GM18511 (cell line): Measurements from ENCODE around the gene CHST12.
"Not testable (repeated sequence)": the region's sequence is repeated elsewhere in the genome, so short reads cannot be mapped to it uniquely, and the experiment has no call there.

Experiments
- ATAC-seq: cut with Tn5 transposase; IDR thresholded peaks from one replicate; pipeline ENCODE4 v1.9.1; 2021; ENCODE audit warnings: mild to moderate bottlenecking, moderate library complexity; ENCODE audit not compliant: unreplicated experiment

Gene CHST12

GRCh38 chr7:2377492-2377891 lies 25.9 kb upstream of the CHST12 start:
- not testable (repeated sequence) for ATAC-seq

DNA sequence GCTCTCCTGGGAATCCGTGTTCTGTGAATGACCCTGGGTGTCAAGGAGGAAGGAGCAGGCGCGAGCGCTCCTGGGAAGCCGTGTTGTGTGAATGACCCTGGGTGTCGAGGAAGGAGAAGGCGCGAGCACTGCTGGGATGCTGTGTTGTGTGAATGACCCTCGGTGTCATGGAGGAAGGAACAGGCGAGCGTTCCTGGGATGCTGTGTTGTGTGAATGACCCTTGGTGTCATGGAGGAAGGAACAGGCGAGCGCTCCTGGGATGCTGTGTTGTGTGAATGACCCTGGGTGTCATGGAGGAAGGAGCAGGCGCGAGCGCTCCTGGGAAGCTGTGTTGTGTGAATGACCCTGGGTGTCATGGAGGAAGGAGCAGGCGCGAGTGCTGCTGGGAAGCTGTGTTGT lies 25.3 kb upstream of the CHST12 start:
- not testable (repeated sequence) for ATAC-seq

- ATAC-seq: no peak
Observed at GRCh38 chr7:2379161-2379560, 24.2 kb upstream of the CHST12 start.

DNA sequence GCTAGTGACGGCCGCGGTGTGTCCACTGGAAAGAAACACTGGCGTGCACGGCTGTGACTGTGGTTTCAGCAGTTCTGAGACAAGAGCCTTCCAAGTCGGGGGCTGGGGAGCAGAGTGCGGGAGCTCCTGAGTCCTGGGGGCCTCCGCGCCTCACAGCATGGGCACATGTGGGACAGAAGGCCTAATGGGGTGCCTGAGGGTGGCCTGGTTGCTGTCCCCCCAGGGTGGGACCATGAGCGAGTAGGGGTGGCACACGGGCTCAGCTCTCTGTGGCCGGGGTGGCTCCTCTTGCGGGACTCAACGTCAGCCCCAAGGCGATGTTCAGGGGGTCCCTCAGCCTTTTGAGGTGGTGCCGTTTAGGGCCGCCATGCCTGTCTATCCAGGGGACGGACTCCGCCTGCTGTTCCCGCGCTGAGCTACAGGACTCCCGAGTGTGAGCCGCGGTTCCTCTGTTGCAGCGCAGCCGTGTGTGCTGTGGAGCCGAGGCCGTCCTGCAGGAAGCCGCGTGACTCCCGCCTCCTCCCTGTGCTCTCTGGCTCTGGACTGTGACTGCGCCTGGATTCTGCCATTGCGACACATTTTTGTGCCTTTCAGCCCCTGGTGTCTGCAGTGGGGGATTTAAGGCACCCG lies 23.5 kb upstream of the CHST12 start:
- no peak for ATAC-seq

- no peak for ATAC-seq
Observed at GRCh38 chr7:2380461-2380860, 22.9 kb upstream of the CHST12 start.

DNA sequence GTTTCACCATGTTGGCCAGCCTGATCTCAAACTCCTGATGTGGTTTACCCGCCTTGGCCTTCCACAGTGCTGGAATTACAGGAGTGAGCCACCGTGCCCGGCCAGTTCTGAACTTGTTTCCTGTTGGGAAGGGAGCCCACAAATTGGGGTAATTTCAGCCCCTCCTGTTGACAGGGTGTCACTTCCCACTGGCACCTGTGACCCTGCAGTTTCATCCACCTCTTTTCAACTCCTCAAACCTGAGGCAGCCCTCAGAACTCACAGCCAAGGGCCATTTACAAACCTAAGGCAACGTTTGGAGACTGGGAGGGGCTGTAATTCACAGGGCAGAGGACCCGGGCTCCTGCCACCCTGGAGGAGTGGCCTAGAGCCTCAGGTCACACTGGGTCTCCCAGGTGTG lies 22.2 kb upstream of the CHST12 start:
- ATAC-seq: no peak

- no peak for ATAC-seq
Observed at GRCh38 chr7:2381881-2382509, 21.4 kb upstream of the CHST12 start.

GRCh38 chr7:2383543-2384274 lies 19.7 kb upstream of the CHST12 start:
- no peak for ATAC-seq

DNA sequence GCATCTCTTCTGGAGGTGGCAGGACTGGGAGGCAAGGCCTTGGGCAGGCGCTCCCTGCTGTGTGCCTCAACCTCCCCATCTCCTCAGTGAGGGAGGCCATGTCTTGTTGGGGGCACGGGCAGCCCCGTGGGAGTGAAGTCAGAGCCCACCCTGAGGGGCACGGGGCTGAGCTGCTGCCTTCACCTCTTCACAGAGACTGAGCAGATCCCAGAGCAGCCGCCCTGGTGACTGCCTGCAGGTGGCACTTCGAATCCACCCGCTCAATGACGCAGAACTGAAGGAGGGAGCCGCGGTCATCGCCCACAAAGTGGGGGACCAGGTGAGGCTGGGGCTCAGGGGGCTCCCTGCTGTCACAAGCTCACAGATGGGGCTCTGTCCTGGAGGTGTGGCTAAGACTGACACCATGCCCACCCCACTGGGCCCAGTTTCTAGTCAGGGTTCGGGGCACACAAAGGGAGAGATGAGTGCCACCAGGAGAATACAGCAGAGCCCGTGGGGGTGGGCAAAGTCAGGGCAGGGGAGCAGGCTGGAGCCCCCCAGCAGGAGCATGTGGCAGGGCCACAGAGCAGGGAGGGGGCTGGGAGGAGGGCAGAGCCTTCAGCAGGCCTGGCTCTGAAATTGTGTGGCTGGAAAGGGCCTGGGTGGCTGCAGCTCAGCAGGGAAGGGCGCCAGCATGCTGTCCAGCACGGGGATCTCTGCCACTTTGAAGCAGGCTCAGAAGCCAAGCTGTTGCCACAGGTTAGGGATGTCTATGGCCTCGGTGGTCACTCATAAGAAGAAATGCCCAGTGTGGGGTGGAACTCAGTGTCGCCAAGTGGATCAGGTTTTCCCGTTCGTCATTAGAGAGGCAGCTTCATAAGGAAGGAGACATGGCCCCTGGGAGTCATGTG lies 18.8 kb upstream of the CHST12 start:
- no peak for ATAC-seq

GRCh38 chr7:2386122-2386521 lies 17.3 kb upstream of the CHST12 start:
- ATAC-seq: not testable (repeated sequence)

DNA sequence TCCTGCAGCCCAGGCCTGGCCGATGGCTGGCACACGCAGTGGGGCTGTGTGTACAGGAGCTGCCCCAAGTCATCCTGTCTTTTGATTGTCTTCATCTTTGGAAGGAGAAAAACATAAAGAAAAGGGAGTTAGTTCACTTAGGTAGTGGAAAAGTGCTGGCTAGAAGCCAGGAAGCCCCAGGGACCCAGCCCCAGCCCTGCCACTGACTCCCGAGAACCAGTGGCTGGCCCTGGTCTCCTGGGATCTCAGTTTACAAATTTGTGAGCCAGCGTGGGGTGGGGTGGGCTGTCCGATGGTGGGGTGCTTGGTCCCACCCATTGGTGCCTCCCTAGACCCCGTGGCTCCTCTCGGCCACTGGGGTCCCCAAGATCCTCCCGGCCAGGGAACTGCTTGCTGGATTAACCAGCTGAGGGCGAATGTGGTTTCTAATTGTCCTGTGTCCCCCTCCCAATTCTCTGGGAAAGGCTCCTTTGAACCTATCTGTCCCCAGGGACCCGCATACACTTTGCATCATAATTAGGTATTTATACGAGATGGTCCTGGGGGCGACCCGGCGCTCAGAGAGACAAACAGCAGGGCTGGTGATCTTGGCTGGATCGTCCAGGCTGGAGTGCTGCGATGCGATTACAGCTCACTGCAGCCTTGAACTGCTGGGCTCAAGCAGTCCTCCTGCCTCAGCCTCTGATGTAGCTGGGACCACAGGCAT lies 16.3 kb upstream of the CHST12 start:
- no peak for ATAC-seq

DNA sequence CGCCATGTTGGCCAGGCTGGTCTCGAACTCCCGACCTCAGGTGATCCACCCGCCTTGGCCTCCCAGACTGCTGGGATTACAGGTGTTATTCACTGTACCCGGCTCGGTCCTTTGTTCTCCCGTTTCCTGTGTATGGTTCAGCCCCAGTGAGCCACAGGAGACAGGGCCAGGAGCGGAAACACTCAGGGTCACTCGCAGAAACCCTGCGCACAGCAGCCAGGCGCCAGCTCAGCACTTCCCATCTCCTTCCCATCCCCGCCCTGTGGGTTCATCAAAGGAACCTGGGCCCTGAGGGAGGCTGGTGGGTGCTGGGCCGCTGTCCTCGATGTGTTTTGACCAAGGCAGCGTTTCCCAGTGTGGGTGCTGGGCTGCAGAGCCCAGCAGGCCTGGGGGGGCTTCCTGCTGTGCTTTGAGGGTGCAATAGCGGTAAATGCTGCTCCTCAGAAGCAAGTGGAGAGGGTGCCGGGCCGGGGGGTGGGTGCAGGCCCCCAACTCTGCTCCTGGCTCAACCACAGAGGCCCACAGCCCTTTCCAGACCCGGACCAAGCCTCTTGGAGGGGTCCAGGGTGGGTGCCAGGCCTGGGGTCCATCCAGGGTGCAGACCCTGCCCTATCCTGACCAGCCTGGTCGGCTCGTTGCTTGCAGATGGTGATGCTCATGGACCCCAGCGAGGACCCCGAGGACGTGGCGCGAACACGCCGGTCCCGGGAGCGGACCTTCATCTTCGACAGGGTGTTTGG lies 15.3 kb upstream of the CHST12 start:
- no peak for ATAC-seq

GRCh38 chr7:2388637-2388954 lies 14.8 kb upstream of the CHST12 start:
- ATAC-seq: no peak

DNA sequence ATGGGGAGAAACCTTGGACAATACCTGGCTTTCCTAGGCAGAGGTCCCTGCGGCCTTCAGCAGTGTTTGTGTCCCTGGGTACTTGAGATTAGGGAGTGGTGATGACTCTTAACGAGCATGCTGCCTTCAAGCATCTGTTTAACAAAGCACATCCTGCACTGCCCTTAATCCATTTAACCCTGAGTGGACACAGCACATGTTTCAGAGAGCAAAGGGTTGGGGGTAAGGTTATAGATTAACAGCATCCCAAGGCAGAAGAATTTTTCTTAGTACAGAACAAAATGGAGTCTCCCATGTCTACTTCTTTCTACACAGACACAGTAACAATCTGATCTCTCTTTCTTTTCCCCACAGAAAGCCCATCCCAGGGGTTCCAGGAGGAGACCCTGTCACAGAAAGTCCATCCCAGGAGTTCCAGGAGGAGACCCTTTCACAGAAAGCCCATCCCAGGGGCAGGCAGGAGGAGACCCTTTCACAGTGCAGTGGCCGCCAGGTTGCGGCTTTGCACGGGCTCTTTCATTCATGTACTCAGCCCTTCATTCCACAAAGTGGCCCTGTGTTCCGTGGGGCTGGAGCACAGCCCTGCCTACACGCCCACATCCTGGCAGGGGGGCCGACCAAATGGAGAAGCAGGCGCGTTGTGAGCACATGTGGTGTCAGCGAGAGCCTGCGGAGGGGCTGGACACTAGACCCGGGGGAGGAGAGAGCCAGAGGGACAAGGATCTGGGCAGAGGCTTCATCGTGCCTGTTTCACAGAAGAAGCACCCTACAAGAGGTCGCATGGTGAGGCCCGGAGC lies 13.2 kb upstream of the CHST12 start:
- ATAC-seq: not testable (repeated sequence)

DNA sequence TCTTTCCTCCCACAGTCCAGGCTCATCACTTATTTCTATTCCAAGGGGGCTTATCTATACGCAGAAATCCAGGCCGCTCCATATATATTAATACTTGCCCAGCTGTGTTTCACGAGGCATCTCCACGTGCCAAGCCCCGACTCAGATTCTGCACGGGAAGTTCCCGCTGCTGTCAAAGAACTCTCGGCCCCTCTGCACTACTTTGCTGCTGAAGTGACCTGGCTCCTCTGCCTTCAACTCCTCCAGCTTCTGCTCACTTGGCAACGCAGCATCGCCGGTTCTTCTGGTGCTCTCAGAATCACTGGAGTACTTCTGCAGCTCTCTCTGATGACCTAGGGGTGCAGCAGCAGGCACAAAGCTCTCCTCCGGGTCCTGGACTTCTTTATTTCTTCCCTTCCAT lies 9.7 kb upstream of the CHST12 start:
- no peak for ATAC-seq

DNA sequence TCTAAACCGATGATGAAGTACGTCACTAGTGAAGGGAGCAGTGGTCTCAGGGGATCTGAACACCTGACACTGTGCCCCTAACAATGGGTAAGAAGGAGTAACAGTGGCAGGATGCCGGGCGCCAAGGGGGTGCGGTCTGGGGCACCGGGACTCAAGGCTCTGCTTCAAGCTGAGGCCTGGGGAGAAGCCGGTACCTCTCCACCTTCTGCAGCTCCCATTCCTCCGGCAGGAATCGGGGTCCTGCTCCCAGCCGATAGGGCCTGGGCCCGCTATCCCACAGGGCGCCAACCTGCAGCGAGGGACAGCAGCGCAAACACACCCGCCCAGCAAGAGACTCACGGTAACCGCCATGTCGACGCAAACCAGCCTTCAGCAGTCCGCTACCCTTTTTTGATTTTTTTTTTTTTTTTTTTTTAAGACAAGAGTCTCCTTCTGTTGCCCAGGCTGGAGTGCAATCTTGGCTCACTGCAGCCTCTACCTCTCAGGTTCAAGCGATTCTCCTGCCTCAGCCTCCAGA lies 8.8 kb upstream of the CHST12 start:
- no peak for ATAC-seq

DNA sequence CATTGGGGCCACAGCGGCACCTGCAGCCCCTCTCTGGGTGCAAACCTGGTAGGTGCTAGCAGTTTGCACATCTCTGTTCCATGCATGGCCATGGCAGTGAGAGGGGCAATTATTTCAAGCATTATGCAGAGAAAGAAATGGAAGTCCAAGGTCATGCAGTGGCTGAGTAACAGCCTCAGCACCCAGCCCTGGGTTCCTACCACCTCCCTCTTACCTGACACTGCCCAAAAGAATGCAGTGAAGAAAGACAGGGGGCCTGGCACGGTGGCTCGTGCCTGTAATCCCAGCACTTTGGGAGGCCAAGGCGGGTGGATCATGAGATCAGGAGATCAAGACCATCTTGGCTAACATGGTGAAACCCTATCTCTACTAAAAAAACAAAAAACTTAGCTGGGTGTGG lies 4.9 kb upstream of the CHST12 start:
- no peak for ATAC-seq

GRCh38 chr7:2399848-2400587 lies 3.4 kb upstream of the CHST12 start:
- peak; percentile 34 for ATAC-seq

DNA sequence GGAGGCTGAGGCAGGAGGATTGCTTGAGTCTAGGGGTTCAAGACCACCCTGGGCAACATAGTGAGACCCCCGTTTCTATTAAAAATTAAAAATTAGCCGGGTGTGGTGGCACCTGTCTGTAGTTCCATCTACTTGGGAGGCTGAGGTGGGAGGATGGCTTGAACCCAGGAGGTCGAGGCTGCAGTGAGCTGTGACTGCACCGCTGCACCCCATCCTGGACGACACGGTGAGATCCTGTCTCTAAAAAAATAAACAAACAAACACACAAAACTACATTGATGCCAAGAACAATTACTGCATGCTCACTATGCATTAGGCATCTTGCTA lies 761 bp upstream of the CHST12 start:
- ATAC-seq: no peak
